Stimulated activated CD4-positive, alpha-beta T cell treated with anti-CD3 and anti-CD28 coated beads, Interleukin-15, amount 100 ng/mL, for 48 hours (primary cell): ENCODE measurements around the gene SH3BGR.

ENCODE experiments used
- DNase-seq, 2 donors: peaks; one replicate each; pipeline ENCODE4 v3.0.0-alpha.2; 2020; ENCODE audit warnings: low read depth in 2 of 2

SH3BGR gene

GRCh38 chr21:39456665-39457064 is 4.9 kb downstream of the SH3BGR start:
- DNase-seq: no peak

- no peak for DNase-seq
Observed at GRCh38 chr21:39461419-39461818, 9.6 kb downstream of the SH3BGR start.

GRCh38 chr21:39463308-39463707 is 11.5 kb downstream of the SH3BGR start:
- no peak for DNase-seq

GRCh38 chr21:39466584-39466983 is 14.8 kb downstream of the SH3BGR start:
- DNase-seq: no peak

GRCh38 chr21:39467746-39468145 is 16.0 kb downstream of the SH3BGR start:
- no peak for DNase-seq

- DNase-seq: no peak
Observed at GRCh38 chr21:39468559-39468958, 16.8 kb downstream of the SH3BGR start.

GRCh38 chr21:39471598-39471997 is 19.8 kb downstream of the SH3BGR start:
- DNase-seq: no peak

GRCh38 chr21:39472786-39473185 is 21.0 kb downstream of the SH3BGR start:
- no peak for DNase-seq

GRCh38 chr21:39474611-39475010 is 22.8 kb downstream of the SH3BGR start:
- DNase-seq: no peak

- no peak for DNase-seq
Observed at GRCh38 chr21:39479164-39479813, 27.5 kb downstream of the SH3BGR start.

GRCh38 chr21:39479814-39480182 is 28.0 kb downstream of the SH3BGR start:
- no peak for DNase-seq

- DNase-seq: no peak
Observed at GRCh38 chr21:39480271-39480670, 28.5 kb downstream of the SH3BGR start.

GRCh38 chr21:39481886-39482285 is 30.1 kb downstream of the SH3BGR start:
- no peak for DNase-seq

- DNase-seq: no peak
Observed at GRCh38 chr21:39483917-39484316, 32.1 kb downstream of the SH3BGR start.

- DNase-seq: no peak
Observed at GRCh38 chr21:39484711-39485276, 33.0 kb downstream of the SH3BGR start.

GRCh38 chr21:39489380-39489924 is 37.7 kb downstream of the SH3BGR start:
- DNase-seq: no peak

- DNase-seq: no peak
Observed at GRCh38 chr21:39499156-39499555, 47.4 kb downstream of the SH3BGR start.

- DNase-seq: no peak
Observed at GRCh38 chr21:39502631-39503030, 50.9 kb downstream of the SH3BGR start.

GRCh38 chr21:39503123-39503762 is 51.5 kb downstream of the SH3BGR start:
- DNase-seq: no peak

GRCh38 chr21:39504230-39504629 is 52.5 kb downstream of the SH3BGR start:
- no peak for DNase-seq

GRCh38 chr21:39510240-39510639 is 58.5 kb downstream of the SH3BGR start:
- DNase-seq: no peak

- DNase-seq: no peak
Observed at GRCh38 chr21:39511102-39511501, 59.3 kb downstream of the SH3BGR start.

GRCh38 chr21:39513735-39514134 is 62.0 kb downstream of the SH3BGR start:
- no peak for DNase-seq
